Endometrium (tissue), 2 donors: Measurements from ENCODE around the gene DDIT3.
"Not testable (repeated sequence)": the region's sequence is repeated elsewhere in the genome, so short reads cannot be mapped to it uniquely, and the experiment has no call there.

Source experiments
- FAIRE-seq: peaks from 2 replicates; lab custom pipeline; 2012; peaks lifted over from hg19 to GRCh38; lab: Jason Lieb, UNC
- donor health status: control.
- donor health status: control.

Gene DDIT3

DNA sequence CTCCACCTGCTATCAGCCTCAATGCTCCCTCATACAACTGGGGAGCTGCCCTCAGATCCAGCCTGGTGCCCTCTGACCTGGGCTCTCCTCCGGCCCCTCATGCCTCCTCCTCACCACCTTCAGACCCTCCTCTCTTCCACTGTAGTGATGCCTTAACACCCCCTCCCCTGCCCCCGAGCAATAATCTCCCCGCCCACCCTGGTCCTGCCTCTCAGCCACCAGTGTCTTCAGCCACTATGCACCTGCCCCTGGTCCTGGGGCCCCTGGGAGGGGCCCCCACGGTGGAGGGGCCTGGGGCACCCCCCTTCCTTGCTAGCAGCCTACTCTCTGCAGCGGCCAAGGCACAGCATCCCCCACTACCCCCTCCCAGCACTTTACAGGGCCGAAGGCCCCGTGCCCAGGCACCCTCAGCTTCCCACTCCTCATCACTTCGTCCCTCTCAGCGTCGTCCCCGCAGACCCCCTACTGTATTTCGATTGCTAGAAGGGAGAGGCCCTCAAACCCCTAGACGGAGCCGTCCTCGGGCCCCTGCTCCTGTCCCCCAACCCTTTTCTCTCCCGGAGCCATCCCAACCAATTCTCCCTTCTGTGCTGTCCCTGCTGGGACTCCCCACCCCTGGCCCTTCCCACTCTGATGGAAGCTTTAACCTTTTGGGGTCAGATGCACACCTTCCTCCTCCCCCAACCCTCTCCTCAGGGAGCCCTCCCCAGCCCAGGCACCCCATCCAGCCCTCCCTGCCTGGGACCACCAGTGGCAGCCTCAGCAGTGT, 5.5 kb upstream of the DDIT3 start:
- FAIRE-seq: no peak

DNA sequence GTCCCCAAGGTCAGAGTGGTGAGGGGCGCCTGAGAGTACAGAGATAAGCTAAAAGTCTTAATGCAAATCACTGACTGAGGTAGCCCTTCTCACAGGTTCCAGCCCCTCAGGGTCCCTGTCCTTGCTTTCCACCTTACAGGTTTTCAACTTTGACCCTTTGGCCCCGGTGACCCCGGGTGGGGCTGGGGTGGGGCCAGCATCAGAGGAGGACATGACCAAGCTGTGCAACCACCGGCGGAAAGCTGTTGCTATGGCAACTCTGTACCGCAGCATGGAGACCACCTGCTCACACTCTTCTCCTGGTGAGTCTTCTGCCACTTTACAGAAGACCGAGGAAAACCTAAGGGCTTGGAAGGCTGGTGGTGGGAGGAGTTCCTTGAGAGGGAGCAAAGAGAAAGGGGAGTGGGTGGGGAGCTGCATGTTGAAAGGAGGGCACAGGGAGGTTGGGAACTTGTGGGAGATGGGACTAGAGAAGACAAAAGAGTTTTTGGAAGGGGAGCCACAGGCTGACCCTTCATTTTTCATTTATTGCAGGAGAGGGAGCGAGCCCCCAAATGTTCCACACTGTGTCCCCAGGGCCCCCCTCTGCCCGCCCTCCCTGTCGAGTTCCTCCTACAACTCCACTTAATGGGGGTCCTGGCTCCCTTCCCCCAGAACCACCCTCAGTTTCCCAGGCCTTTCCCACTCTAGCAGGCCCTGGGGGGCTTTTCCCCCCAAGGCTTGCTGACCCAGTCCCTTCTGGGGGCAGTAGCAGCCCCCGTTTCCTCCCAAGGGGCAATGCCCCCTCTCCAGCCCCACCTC, 4.7 kb upstream of the DDIT3 start:
- no peak for FAIRE-seq

DNA sequence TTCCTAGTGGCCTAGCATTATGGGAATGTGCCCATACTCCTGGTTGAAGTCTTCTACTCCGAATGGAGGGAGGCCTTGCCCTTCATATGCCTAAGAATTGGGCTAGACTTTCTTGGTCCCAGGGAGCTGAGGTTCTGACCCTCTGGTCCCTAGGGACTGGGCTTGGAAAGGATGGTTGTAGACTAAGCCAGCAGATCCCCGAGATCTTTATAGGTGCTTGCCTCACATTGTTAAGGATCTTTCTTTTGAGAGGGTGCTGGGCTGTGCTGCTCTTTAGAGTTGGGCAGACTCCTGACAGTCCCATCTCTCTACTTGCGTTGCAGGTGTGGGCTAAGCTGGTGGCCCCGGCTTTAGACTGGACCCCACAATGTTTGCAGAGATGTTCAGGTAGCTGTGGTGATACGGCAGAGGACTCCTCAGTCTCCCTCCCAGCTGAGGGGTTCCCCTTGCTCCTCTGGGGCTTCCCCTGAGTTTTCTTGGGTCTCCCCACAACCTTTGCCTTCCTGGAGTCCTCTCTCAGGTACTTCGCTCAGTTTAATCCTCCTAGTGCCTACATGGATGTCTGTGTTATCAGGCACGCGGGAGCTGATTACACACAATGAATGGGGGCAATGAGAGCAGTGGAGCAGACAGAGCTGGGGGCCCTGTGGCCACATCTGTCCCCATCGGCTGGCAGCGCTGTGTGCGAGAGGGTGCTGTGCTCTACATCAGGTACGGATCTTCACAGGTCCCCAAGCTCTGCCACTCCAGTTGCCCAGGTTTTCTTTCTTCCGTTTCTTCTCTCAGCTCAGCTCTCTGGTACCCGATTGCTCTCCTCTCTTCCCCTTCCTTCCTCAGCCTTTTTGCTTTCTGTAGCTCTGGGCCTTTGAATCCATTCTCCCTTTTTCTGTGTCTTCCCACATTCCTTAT, 3.6 kb upstream of the DDIT3 start:
- no peak for FAIRE-seq

DNA sequence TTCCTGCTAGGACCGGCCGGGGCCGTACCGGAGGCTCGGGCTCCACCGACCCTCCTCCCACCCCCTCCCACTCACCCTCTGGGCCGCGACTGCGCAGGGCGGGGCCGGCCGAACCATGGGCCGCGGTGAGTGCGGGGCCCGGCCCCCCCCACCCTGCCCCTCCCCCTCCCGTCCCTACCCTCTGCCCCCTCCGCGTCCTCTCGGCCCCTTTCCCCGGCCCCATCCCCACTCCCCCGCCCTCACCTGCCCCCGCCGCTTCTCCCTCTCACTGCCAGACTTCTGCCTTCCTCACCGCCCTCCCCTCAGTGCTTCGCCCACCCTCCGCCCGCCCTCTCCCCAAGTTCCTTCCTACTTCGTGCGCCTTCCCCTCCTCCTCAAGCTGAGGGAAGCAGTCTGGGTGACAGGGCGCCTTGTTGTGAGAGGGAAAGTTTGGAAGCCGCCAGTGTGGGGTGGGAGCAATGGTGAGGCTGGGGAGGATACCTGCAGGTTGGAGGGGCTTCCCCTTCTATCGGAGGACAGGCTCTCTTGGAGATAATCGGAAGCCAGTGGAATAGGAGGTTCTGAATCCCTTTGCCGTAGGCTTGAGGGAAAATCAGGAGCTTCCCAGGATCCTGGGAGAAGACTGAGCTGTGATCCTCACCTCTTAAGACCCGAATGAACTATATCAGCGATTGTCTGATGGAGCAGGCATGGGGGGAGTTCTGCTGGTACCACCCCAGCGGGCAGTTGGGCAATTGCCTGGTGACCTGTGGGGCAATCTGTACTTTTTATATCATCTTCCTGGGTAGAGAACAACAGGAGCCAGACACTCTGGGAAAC, 2.8 kb upstream of the DDIT3 start:
- FAIRE-seq: no peak

DNA sequence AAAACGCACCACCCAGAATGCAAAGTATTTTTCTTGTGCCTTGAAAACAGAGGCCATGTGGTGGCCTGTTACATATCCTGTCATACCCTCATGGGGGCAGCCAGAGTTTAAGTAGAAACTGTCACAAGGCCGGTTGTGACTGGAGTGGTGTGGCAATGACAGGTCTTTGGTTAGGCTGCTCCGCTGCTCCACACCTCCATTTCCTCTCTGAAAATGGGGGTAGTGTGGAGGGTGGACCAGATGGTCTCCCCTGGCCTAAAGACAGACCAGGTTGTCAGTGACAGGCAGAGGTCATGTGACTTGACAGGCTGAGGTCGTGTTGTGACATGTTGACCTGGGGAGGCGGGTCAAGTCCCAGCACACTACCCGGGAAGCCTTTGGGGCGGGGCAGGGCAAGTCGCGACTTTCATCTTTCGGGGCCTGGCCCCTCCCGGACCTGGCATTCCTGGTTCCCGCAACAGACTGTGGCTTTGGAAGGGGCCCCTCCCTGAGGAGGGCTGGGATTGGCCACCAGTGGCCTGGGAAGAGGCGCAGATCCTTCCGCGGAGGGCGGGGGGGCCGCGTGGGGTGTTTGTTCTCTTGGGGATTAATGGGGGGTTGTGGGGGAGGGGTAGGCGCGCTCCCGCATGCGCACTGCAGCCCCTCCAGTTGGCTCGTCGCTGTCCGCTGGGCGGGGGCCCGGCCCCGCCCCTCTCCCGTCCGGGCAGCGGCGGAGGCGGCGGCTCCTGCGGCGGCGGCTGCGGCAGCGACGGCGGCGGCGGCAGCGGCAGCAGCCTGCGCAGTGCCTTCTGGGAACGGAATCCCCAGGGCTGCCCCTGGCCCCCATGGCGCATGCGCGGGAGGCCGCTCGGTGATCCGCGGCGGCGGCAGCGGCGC, 1.9 kb upstream of the DDIT3 start, which contains the start of gene MBD6:
MBD6 (plus strand) TSS at position 814 of the 876 bp plus-strand sequence. CDS start 1,480 bp downstream, outside the sequence.
- FAIRE-seq: no peak

DNA sequence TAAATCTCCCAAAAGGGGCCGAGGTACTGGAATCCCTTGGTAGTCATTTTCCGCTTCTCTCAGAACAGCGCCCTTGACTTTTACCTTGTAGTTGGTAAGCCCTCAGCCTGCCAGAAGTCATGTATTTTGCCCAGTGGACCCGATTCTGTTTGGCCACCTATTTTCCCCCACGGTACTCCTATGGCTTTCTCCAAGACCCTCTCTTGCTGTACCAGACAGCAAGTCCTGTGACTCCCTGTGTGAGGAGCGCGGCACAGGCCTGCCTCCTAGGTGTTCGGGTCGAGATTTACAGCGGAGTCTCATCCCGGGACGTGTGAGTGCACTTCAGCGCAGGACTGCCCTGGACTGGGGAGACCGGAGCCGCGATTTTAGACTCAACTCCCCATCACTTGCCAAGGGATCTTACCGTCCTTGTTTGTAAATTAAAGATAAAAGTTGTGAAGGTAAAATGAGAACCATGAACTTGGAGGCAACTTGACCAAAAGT, 1.3 kb upstream of the DDIT3 start:
- no peak for FAIRE-seq

DNA sequence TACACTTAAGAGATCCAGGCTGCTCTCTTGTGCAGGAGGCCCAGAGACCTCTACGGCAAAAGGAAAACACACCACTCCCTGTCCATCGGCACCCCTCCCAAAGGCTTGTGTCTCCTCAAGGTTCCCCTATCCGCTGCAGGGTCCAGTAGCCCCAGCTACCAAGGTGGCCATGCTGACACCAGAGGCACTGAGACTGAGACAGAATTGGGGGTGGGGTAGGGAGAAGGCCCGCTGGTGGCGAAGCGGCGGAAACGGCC, 590 bp downstream of the DDIT3 start:
- no peak for FAIRE-seq

DNA sequence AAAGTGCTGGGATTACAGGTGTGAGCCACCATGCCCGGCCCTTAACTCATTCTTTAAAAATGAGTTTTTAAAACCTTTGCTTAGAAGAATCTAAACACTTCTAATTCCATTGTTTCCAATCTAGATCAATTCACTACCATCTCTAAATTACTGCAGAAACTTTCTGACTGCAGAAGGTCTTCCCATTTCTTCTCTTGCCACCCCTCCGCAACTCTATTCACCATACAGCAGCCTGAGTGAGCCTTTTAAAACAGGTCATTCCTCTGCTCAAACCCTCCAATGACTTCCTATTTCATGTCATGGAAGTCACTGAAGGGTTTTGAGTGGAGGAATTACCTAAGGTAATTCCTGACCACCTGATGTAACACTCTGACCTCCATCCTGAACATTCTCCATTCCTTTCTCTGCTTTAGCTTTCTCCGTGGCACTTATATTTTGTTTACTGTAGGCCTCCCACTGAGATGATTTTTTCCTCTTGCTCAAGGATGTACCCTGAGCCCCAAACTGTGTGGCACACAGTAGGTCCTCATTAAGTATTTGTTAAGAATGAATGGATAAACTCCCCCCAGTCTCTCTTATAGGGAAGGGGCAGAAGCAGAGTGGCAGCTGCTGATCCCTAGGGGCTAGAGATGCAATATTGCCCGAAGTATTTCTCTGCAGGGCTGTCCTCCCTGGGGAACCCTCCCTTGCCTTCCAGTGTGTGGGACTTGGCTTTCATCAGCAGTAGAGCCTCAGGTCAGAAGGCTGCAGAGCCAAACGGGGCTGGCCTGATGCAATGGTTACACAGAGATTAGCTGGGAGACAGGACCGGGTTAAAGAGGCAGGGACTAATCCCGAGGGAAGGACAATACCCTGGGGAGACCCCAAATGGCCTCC, 1.2 kb downstream of the DDIT3 start:
- FAIRE-seq: no peak

DNA sequence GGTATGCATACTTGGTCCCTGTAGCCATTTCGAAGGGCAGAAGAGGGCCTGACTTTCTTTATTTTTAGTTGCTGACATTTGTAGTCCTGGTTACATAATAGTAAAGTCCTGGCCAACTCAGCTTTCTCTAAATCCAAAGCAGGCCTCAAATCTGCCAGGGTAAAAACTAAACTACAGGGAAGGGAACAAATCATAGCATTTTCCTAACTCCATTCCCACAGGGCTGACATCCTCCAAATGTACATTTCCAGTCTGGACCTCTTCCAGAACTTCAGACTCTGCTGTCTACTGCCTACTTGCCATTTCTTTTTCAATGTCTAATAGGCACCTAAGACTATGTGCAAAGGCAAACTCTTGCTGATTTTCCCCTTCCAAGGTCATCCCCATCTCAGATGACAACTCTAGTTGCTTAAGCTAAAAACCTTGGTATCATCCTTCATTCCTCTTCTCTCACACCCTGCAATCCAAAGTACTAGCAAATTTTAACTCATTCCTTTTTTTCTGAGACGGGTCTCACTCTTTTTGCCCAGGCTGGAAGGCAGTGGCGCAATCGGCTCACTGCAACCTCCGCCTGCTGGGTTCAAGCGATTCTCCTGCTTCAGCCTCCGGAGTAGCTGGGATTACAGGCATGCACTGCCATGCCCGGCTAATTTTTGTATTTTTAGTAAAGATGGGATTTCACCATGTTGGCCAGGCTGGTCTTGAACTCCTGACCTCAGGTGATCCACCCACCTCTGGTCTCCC, 2.0 kb downstream of the DDIT3 start:
- no peak for FAIRE-seq

DNA sequence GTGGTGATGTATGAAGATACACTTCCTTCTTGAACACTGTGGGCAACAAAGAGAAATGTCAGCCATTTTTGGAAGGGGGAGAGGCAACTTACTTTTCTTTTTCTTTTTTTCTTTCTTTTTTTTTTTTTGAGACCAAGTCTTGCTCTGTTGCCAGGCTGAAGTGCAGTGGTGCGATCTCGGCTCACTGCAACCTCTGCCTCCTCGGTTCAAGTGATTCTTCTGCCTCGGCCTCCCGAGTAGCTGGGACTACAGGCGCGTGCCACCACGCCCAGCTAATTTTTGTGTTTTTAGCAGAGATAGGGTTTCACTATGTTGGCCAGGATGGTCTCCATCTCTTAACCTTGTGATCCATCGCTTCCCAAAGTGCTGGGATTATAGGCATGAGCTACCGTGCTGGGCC, 2.6 kb downstream of the DDIT3 start:
- FAIRE-seq: not testable (repeated sequence)

DNA sequence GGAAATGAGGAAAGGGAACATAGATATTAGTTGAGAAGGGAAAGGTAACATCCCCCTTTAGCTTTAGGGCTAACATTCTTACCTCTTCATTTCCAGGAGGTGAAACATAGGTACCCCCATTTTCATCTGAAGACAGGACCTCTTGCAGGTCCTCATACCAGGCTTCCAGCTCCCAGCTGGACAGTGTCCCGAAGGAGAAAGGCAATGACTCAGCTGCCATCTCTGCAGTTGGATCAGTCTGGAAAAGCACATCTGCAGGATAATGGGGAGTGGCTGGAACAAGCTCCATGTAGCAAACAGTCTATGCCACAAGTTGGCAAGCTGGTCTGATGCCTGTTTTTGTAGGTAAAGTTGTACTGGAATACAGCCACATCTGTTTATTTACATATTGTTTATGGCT, 3.1 kb downstream of the DDIT3 start:
- no peak for FAIRE-seq

DNA sequence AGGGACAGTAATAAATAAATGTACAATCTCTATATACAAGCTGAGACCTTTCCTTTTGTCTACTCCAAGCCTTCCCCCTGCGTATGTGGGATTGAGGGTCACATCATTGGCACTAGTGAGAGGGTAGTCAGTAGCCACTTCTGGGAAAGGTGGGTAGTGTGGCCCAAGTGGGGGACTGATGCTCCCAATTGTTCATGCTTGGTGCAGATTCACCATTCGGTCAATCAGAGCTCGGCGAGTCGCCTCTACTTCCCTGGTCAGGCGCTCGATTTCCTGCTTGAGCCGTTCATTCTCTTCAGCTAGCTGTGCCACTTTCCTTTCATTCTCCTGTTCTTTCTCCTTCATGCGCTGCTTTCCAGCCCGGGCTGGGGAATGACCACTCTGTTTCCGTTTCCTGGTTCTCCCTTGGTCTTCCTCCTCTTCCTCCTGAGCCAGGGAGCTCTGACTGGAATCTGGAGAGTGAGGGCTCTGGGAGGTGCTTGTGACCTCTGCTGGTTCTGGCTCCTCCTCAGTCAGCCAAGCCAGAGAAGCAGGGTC, 3.6 kb downstream of the DDIT3 start:
- FAIRE-seq: no peak

DNA sequence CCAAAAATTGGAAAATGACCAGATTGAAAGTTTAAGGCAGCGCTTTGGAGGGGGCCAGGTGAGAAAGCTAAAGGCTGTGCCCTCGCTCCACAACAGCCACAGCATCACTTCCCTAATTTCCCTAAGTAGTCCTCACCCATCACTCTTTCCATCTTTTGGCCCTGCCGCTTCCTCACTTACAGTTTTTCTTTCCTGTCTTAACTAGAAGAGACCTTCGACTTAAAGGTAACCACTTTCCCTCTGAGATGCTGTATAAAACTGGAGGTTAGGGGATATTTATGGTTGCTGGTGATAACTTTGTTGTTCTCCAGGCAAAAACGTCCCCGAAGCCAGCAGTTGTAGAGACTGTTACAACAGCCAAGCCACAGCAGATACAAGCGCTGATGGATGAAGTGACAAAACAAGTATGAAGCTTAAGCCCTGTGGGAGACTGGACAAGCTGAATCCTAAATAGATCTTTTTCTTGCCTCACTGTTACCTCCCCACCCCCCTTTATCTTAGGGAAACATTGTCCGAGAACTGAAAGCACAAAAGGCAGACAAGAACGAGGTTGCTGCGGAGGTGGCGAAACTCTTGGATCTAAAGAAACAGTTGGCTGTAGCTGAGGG, 4.3 kb downstream of the DDIT3 start:
- FAIRE-seq: no peak

DNA sequence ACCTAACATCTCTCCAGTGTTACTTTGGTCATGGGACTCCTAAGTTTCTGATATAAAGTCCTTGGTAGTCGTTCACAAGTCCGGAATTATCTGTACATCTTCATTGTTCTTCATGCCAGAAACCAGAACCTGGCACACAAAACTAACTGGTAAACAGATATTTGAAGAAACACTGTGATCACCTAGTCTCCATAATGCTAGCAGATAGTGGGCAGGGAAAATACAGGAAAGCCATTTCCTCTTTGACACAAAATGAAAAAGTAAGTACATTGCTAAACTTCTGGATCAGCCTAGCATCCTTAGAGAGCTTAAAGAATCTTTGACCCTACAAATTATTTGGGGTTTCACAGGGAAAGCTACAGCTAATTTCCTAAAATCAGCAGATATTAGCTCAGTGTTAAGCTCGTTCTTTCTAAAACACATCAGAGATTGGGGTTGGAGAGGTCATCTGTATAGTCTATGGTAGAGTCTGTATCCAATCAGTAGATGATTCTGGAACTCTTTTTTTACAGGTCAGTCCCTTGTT, 4.8 kb downstream of the DDIT3 start:
- FAIRE-seq: no peak

DNA sequence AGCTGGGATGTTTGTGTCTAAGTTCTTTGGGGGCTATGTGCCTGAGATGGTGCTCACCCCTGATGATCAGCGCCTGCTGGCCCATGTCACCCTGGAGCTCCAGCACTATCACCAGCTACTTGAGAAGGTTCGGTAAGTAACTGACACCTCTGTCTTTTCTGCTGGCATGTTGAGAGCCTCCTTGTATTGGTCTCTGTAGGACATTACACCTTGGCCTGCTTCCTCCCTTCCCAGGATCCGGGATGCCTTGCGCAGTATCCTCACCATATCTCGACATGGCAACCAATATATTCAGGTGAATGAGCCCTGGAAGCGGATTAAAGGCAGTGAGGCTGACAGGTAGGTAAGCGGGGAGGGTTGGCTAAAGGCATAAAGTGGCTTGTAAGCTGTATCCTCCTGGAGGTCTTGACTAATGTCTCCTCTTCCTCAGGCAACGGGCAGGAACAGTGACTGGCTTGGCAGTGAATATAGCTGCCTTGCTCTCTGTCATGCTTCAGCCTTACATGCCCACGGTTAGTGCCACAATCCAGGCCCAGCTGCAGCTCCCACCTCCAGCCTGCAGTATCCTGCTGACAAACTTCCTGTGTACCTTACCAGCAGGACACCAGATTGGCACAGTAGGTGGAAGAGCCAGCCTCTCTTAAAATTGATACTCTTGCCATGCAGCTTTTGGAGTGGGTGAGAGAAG, 5.5 kb downstream of the DDIT3 start:
- FAIRE-seq: no peak

DNA sequence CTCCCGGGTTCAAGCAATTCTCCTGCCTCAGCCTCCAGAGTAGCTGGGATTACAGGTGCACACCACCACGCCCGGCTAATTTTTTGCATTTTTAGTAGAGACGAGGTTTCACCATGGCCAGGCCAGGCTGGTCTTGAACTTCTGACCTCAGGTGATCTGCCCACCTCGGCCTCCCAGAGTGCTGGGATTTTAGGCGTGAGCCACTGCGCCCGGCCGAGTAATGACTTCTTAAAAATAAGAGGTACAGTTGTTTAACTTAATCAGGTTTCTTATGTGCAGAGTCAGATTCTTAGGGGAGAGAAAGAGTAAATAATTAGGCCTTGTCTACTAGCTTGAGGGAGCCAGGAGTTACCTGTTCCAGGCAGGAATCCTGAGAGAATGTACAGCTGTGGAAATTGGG, 6.1 kb downstream of the DDIT3 start:
- FAIRE-seq: not testable (repeated sequence)

DNA sequence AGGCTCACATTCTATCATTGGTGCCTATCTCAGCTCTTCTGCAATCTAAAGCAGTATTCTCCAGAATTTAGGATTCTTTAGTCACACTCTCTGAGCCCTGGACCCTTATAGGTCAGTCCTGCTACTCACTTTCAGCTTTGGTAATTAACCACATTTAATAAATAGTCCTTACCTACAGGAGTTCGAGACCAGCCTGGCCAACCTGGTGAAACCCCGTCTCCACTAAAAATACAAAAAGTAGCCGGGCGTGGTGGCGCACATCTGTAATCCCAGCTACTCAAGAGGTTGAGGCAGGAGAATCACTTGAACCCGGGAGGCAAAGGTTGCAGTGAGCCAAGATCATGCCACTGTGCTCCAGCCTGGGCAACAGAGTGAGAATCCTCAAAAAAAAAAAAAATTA, 6.6 kb downstream of the DDIT3 start:
- FAIRE-seq: not testable (repeated sequence)
